BLaER1 (cell line): Measurements from ENCODE around the gene RELT.

Experiments used
- H3K27ac ChIP-seq: shearing (Covaris generic); formaldehyde crosslinking; 2 replicates; pipeline ENCODE4 v1.8.1; 2022
- H3K27me3 ChIP-seq: shearing (Covaris generic); formaldehyde crosslinking; 2 replicates; pipeline ENCODE4 v1.8.1; 2022
- H3K36me3 ChIP-seq: shearing (Covaris generic); formaldehyde crosslinking; 2 replicates; pipeline ENCODE4 v1.8.1; 2022
- H3K4me1 ChIP-seq: shearing (Covaris generic); formaldehyde crosslinking; 2 replicates; pipeline ENCODE4 v1.8.1; 2022
- H3K4me2 ChIP-seq: shearing (Covaris generic); formaldehyde crosslinking; 2 replicates; pipeline ENCODE4 v1.8.1; 2022
- H3K4me3 ChIP-seq: shearing (Covaris generic); formaldehyde crosslinking; 2 replicates; pipeline ENCODE4 v1.8.1; 2022
- H3K9ac ChIP-seq: shearing (Covaris generic); formaldehyde crosslinking; 2 replicates; pipeline ENCODE4 v1.8.1; 2022
- H3K9me3 ChIP-seq: shearing (Covaris generic); formaldehyde crosslinking; 2 replicates; pipeline ENCODE4 v1.8.1; 2022
- H4K20me1 ChIP-seq: shearing (Covaris generic); formaldehyde crosslinking; 2 replicates; pipeline ENCODE4 v1.8.1; 2022
- Cebpa-rat ChIP-seq: shearing (Covaris generic); IDR thresholded peaks from 2 replicates; pipeline ENCODE4 v1.8.1; 2022

RELT gene

DNA sequence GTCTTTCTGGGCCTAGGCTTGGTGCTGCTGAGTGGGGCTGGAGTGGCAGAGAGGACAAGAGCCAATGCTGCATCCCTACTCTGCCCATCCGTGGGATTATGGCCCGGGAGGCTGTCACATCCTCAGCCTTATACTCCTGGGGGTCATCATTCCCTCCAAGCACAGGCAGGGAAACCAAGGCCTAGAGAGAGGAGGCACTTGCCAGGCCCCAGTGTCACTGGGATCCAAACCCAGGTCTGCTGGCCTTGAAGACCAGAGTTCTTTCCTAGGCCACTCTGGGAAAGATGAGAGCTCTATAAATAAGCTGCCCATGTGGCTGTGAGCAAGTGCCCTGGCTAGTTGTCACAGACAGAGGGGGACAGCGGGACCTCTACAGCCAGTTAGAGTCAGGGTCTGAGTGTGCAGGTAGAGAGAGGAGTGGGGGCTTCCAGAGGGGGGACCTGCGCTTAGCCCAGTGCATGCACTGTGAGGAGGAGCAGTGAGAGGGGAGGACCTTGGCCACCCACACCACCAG lies 4.8 kb downstream of the RELT start:
- H3K36me3 ChIP-seq = no peaks in the 10 kb centered on the region; the same call in 1 of the 2 replicates
- H3K4me2 ChIP-seq = peak overlapping the region; percentile 99
- H3K9me3 ChIP-seq = no peaks in the 10 kb centered on the region
- peak overlapping the region; percentile 92 for H3K27ac ChIP-seq
- peaks cover 84% of the 10 kb centered on the region for H4K20me1 ChIP-seq
- no peak overlapping the region for H3K4me3 ChIP-seq
- TF ChIP-seq Cebpa-rat = no peak
- peak overlapping the region; percentile 89 for H3K9ac ChIP-seq
- H3K4me1 ChIP-seq = peaks cover 89% of the 10 kb centered on the region
- H3K27me3 ChIP-seq = no peaks in the 10 kb centered on the region

DNA sequence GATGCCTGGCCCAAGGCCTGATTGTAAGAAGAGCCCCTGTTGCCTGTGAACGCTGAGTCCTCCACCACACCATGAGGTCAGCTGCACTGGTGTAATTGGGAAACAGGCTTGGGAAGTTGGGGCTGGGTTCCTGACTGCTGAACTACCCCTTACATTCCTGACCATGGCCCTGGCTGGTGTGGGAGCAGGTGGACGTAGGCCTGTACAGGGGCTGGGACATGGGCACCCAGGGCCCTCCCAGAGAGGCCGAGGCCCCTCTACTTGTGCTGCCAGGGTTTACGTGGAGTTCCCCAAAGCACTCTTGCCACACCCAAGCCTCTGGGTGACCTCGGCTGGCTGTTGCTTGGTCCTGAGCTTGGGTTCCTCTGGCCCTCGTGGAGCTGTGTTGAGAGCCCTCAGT lies 5.4 kb downstream of the RELT start:
- Histone ChIP-seq H3K4me2 (peak overlapping the region; percentile 99), H3K4me1 (peaks cover 94% of the 10 kb centered on the region), H3K27me3 (no peaks in the 10 kb centered on the region), H3K9me3 (no peaks in the 10 kb centered on the region), H3K27ac (peak overlapping the region; percentile 92), H3K9ac (peak overlapping the region; percentile 89; the same call in 1 of the 2 replicates), H4K20me1 (peaks cover 83% of the 10 kb centered on the region), H3K4me3 (no peak overlapping the region), H3K36me3 (no peaks in the 10 kb centered on the region; the same call in 1 of the 2 replicates)
- TF ChIP-seq Cebpa-rat = no peak

- H3K9ac ChIP-seq = peak overlapping the region; percentile 89
- no peak for TF ChIP-seq Cebpa-rat
- H3K9me3 ChIP-seq = no peaks in the 10 kb centered on the region
- H3K27me3 ChIP-seq = no peaks in the 10 kb centered on the region
- peak overlapping the region; percentile 92 for H3K27ac ChIP-seq
- no peaks in the 10 kb centered on the region; the same call in 1 of the 2 replicates for H3K36me3 ChIP-seq
- H3K4me3 ChIP-seq = peak overlapping the region; percentile 45; the same call in 1 of the 2 replicates
- H3K4me1 ChIP-seq = peaks cover 100% of the 10 kb centered on the region
- peaks cover 78% of the 10 kb centered on the region for H4K20me1 ChIP-seq
- peak overlapping the region; percentile 99 for H3K4me2 ChIP-seq
These were observed 6.0 kb downstream of the RELT start for GRCh38 chr11:73382183-73382582.

DNA sequence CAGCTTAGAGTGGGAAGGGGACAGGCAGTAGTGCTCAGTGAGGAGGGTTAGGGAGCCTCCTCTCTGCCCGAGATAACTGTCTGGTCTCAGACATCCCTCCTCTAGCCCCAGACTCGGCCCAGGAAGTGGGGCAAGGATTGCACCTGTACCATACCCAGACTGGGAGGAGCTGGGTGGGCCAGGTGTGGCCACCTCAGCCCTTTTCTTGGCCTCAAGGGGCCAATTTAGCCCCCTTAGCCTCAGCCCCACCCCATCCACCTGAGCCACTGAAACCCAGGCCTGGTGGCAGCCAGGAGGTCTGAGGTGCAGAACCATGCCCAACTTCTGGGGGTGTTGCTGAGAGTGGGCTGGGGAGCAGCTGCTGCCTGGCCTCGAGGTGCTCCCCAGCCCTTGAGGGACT lies 6.5 kb downstream of the RELT start:
- Histone ChIP-seq H3K9ac (peak overlapping the region; percentile 89), H3K27me3 (no peaks in the 10 kb centered on the region), H3K27ac (peak overlapping the region; percentile 92), H3K36me3 (no peaks in the 10 kb centered on the region; the same call in 1 of the 2 replicates), H3K4me1 (peaks cover 100% of the 10 kb centered on the region), H3K4me3 (peak overlapping the region; percentile 45; the same call in 1 of the 2 replicates), H3K9me3 (no peaks in the 10 kb centered on the region), H4K20me1 (peaks cover 73% of the 10 kb centered on the region), H3K4me2 (peak overlapping the region; percentile 99)
- no peak for TF ChIP-seq Cebpa-rat

DNA sequence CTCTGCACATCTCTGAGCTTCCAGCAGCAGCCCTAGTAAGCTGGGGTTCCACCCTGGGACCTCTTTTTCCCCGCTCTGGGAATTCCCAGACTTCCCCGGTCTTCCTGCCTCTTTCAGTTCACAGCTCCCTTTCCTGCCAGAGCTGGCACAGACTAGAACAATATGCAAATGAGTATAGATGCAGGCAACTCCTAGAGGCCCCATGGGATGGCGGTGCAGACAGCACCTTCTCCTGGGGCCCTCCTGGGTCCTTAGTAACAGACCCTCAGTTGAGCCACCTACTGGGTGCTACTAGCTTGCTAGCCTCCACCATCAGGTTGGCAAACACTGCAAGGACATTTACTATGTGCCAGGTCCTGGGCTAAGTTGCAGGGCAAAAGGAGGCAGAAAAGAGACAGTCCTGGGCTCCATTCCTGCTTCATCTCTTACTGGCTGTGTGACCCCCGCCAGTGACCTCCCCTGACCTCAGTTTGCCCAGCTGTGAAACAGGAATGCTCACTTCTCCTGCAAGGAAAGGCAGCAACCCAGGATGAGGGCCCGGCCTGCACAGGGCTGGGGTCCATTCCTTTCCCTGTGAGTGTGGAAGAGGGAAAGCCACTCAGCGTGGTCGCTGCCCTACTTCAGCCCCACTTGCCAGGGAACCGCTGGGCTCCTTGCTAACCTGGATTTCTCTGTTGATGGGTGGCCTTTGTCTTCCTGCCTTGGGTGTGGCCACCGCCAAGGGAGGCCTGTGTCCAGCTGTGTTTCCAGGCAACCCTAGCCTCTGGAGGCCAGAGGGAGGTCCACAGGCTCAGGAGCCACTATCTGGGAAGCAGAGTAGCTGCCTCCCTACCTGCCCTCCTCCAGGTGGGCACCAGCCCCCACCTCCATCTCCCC lies 7.3 kb downstream of the RELT start:
- no peak for TF ChIP-seq Cebpa-rat
- peak overlapping the region; percentile 89 for H3K9ac ChIP-seq
- peak overlapping the region; percentile 92 for H3K27ac ChIP-seq
- peaks cover 100% of the 10 kb centered on the region for H3K4me1 ChIP-seq
- H3K27me3 ChIP-seq = no peaks in the 10 kb centered on the region
- peak overlapping the region; percentile 45; the same call in 1 of the 2 replicates for H3K4me3 ChIP-seq
- peaks cover 69% of the 10 kb centered on the region for H4K20me1 ChIP-seq
- H3K9me3 ChIP-seq = no peaks in the 10 kb centered on the region
- peak overlapping the region; percentile 99 for H3K4me2 ChIP-seq
- H3K36me3 ChIP-seq = no peaks in the 10 kb centered on the region; the same call in 1 of the 2 replicates

GRCh38 chr11:73384125-73384441 lies 7.9 kb downstream of the RELT start:
- Histone ChIP-seq H3K4me1 (peaks cover 100% of the 10 kb centered on the region), H3K4me3 (0 out of 2 replicates have a peak overlapping the region, but pooled peaks have one; percentile 45), H3K9ac (peak overlapping the region; percentile 89), H3K9me3 (no peaks in the 10 kb centered on the region), H3K36me3 (no peaks in the 10 kb centered on the region; the same call in 1 of the 2 replicates), H3K27ac (peak overlapping the region; percentile 92), H3K4me2 (peak overlapping the region; percentile 99), H3K27me3 (no peaks in the 10 kb centered on the region), H4K20me1 (peaks cover 69% of the 10 kb centered on the region)
- no peak for TF ChIP-seq Cebpa-rat

- peaks cover 69% of the 10 kb centered on the region for H4K20me1 ChIP-seq
- H3K4me3 ChIP-seq = no peak overlapping the region
- H3K4me2 ChIP-seq = peak overlapping the region; percentile 99
- peak overlapping the region; percentile 92 for H3K27ac ChIP-seq
- H3K27me3 ChIP-seq = no peaks in the 10 kb centered on the region
- H3K4me1 ChIP-seq = peaks cover 100% of the 10 kb centered on the region
- H3K36me3 ChIP-seq = no peaks in the 10 kb centered on the region; the same call in 1 of the 2 replicates
- H3K9ac ChIP-seq = peak overlapping the region; percentile 89
- no peaks in the 10 kb centered on the region for H3K9me3 ChIP-seq
- TF ChIP-seq Cebpa-rat = no peak
These were observed 8.3 kb downstream of the RELT start for GRCh38 chr11:73384531-73384871.

DNA sequence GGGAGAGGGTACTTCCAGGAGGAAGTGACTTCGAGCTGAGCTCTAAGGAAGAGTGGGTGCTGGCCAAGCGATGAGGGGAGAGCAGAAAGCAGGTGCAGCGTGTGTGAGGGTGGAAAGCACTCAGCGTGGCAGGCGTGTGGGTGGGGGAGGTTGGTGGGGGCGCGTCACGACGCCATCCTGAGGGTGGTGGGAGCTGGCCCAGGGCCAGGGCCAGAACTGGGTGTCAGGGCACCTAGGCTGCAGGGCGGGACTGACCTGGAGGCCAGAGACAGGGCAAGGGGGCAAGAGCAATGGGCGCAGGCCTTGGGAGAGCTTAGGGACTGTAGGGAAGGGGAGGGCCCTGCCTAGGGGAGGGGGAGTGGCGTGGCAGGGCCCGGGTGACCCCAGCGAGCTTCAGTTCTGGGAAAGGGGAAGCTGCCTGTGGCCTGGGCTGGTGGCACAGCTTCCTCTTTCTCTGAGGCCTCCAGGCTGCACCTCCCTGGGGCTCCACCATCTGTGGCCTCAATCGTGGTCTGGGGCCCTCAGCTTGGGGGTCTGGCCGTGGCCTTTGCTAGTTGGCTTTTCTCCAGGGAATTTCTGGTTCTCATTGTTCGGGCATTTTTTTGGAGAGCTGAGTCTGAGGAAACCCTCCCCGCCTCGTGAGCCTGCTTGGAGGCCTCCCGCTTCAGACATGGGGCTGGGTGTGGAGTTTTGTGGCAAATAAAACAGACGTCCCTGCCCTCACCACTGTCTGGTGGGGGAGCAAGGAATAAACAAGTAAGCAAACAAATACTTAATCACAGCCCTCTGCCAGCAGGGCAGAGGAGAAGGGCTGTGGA lies 8.9 kb downstream of the RELT start:
- Histone ChIP-seq H3K9me3 (no peaks in the 10 kb centered on the region), H3K36me3 (no peaks in the 10 kb centered on the region; the same call in 1 of the 2 replicates), H3K9ac (peak overlapping the region; percentile 89), H3K27me3 (no peaks in the 10 kb centered on the region), H4K20me1 (peaks cover 69% of the 10 kb centered on the region), H3K4me2 (peak overlapping the region; percentile 99), H3K4me3 (peak overlapping the region; percentile 50), H3K4me1 (peaks cover 100% of the 10 kb centered on the region), H3K27ac (peak overlapping the region; percentile 92)
- no peak for TF ChIP-seq Cebpa-rat

GRCh38 chr11:73386016-73386415 lies 9.8 kb downstream of the RELT start:
- Histone ChIP-seq H3K27ac (peak overlapping the region; percentile 92), H3K4me2 (peak overlapping the region; percentile 99), H3K4me3 (peak overlapping the region; percentile 50), H3K9ac (peak overlapping the region; percentile 79), H3K4me1 (peaks cover 100% of the 10 kb centered on the region), H3K27me3 (no peaks in the 10 kb centered on the region), H4K20me1 (peaks cover 69% of the 10 kb centered on the region), H3K36me3 (peaks cover 9% of the 10 kb centered on the region), H3K9me3 (no peaks in the 10 kb centered on the region)
- no peak for TF ChIP-seq Cebpa-rat
